HEK293 (cell line): ENCODE results near the gene LYL1.

Source experiments
- CTCF ChIA-PET: fragments of 350-600 bp; formaldehyde crosslinking; extraction: SDS; loops from one replicate; lab custom pipeline; 2021; ENCODE audit warnings: antibody characterized with exemption; lab: Yijun Ruan, JAX
- POLR2A ChIA-PET: fragments of 300-600 bp; formaldehyde crosslinking; extraction: SDS; loops from one replicate; lab custom pipeline; 2020; ENCODE audit warnings: antibody characterized with exemption, inconsistent platforms; lab: Yijun Ruan, JAX
- H3K27ac ChIP-seq: fragments of 200-500 bp; sonication (Bioruptor generic); 2 replicates; pipeline ENCODE4 v1.5.1; 2014; ENCODE audit warnings: low read depth, low read length, control low read depth, inconsistent platforms; ENCODE audit errors: extremely low read depth
- H3K36me3 ChIP-seq, 2 experiments: fragments of 200-500 bp in 1 of 2; sonication (Bioruptor generic) in 1 of 2; 1 replicate in 1 of 2; 2 replicates in 1 of 2; pipeline ENCODE4 v1.5.1; 2014 to 2017; ENCODE audit warnings: inconsistent platforms in 2 of 2, low read length in 2 of 2; ENCODE audit not compliant: control insufficient read depth in 2 of 2, insufficient read depth in 1 of 2
- H3K4me1 ChIP-seq: fragments of 200-500 bp; sonication (Bioruptor generic); 2 replicates; pipeline ENCODE4 v1.5.1; 2014; ENCODE audit warnings: mild to moderate bottlenecking, low read length, inconsistent platforms; ENCODE audit not compliant: control insufficient read depth, insufficient read depth
- H3K4me3 ChIP-seq: 2 replicates; pipeline ENCODE4 v1.5.1; 2011; ENCODE audit warnings: low read depth, mild to moderate bottlenecking, control low read depth, low read length, moderate library complexity
- H3K9me3 ChIP-seq: fragments of 200-500 bp; sonication (Bioruptor generic); 2 replicates; pipeline ENCODE4 v1.5.1; 2014; ENCODE audit warnings: low read depth, low read length, inconsistent platforms; ENCODE audit not compliant: control insufficient read depth, insufficient read depth
- KLF16 ChIP-seq: fragments of 450-650 bp; formaldehyde crosslinking; IDR thresholded peaks from 2 replicates; pipeline ENCODE4 v1.5.1; 2017; ENCODE audit warnings: missing biosample characterization, missing genetic modification characterization
- MZF1 ChIP-seq: fragments of 450-650 bp; formaldehyde crosslinking; IDR thresholded peaks from 2 replicates; pipeline ENCODE4 v1.5.1; 2017; ENCODE audit warnings: missing biosample characterization, missing genetic modification characterization, borderline replicate concordance
- PATZ1 ChIP-seq: fragments of 450-650 bp; formaldehyde crosslinking; IDR thresholded peaks from 2 replicates; pipeline ENCODE4 v1.5.1; 2016; ENCODE audit warnings: missing biosample characterization, missing genetic modification characterization
- SP2 ChIP-seq: fragments of 450-650 bp; formaldehyde crosslinking; IDR thresholded peaks from 2 replicates; pipeline ENCODE4 v1.5.1; 2016; ENCODE audit warnings: missing biosample characterization, missing genetic modification characterization
- ZBTB21 ChIP-seq: fragments of 450-650 bp; formaldehyde crosslinking; IDR thresholded peaks from 2 replicates; pipeline ENCODE4 v1.5.1; 2017; ENCODE audit warnings: missing biosample characterization, missing genetic modification characterization
- ZBTB48 ChIP-seq: fragments of 450-650 bp; formaldehyde crosslinking; IDR thresholded peaks from 2 replicates; pipeline ENCODE4 v1.5.1; 2016; ENCODE audit warnings: missing biosample characterization, missing genetic modification characterization
- ZFP69B ChIP-seq: fragments of 450-650 bp; formaldehyde crosslinking; IDR thresholded peaks from 2 replicates; pipeline ENCODE4 v1.5.1; 2016; ENCODE audit warnings: missing biosample characterization, missing genetic modification characterization
- ZNF146 ChIP-seq: fragments of 450-650 bp; formaldehyde crosslinking; IDR thresholded peaks from 2 replicates; pipeline ENCODE4 v1.5.1; 2016; ENCODE audit warnings: missing biosample characterization, missing genetic modification characterization
- ZNF148 ChIP-seq: fragments of 450-650 bp; formaldehyde crosslinking; IDR thresholded peaks from 2 replicates; pipeline ENCODE4 v1.5.0; 2017; ENCODE audit warnings: missing biosample characterization, missing genetic modification characterization, borderline replicate concordance
- ZNF169 ChIP-seq: fragments of 450-650 bp; formaldehyde crosslinking; IDR thresholded peaks from 2 replicates; pipeline ENCODE4 v1.5.1; 2016; ENCODE audit warnings: missing biosample characterization, missing genetic modification characterization
- ZNF202 ChIP-seq: fragments of 450-650 bp; formaldehyde crosslinking; IDR thresholded peaks from 2 replicates; pipeline ENCODE4 v1.5.1; 2016; ENCODE audit warnings: missing biosample characterization, missing genetic modification characterization, borderline replicate concordance
- ZNF324 ChIP-seq: fragments of 450-650 bp; formaldehyde crosslinking; IDR thresholded peaks from 2 replicates; pipeline ENCODE4 v1.5.1; 2016; ENCODE audit warnings: missing biosample characterization, missing genetic modification characterization
- ZNF37A ChIP-seq: fragments of 450-650 bp; IDR thresholded peaks from 2 replicates; pipeline ENCODE4 v1.5.1; 2018; ENCODE audit warnings: missing biosample characterization, missing genetic modification characterization
- ZNF518A ChIP-seq: fragments of 450-650 bp; formaldehyde crosslinking; conservative IDR thresholded peaks from 2 replicates; pipeline ENCODE4 v1.5.1; 2016; ENCODE audit warnings: low read depth, missing biosample characterization, missing genetic modification characterization
- ZNF529 ChIP-seq: fragments of 450-650 bp; formaldehyde crosslinking; IDR thresholded peaks from 2 replicates; pipeline ENCODE4 v1.5.1; 2017; ENCODE audit warnings: missing genetic modification characterization, missing biosample characterization; ENCODE audit not compliant: insufficient replicate concordance
- ZNF571 ChIP-seq: fragments of 450-650 bp; formaldehyde crosslinking; IDR thresholded peaks from 2 replicates; pipeline ENCODE4 v1.5.0; 2017; ENCODE audit warnings: missing biosample characterization, missing genetic modification characterization
- ZNF692 ChIP-seq: fragments of 450-650 bp; formaldehyde crosslinking; IDR thresholded peaks from 2 replicates; pipeline ENCODE4 v1.5.1; 2016; ENCODE audit warnings: missing biosample characterization, missing genetic modification characterization
- ZNF791 ChIP-seq: fragments of 450-650 bp; formaldehyde crosslinking; IDR thresholded peaks from 2 replicates; pipeline ENCODE4 v1.5.1; 2016; ENCODE audit warnings: missing biosample characterization, missing genetic modification characterization
- ZNF792 ChIP-seq: fragments of 450-650 bp; formaldehyde crosslinking; IDR thresholded peaks from 2 replicates; pipeline ENCODE4 v1.5.1; 2016; ENCODE audit warnings: missing biosample characterization, missing genetic modification characterization
- ZSCAN18 ChIP-seq: fragments of 450-650 bp; formaldehyde crosslinking; IDR thresholded peaks from 2 replicates; pipeline ENCODE4 v1.5.1; 2016; ENCODE audit warnings: missing biosample characterization, missing genetic modification characterization
- TF ChIP-seq, protein P1 (sequence below): fragments of 450-650 bp; formaldehyde crosslinking; IDR thresholded peaks from 2 replicates; pipeline ENCODE4 v1.5.1; 2016; ENCODE audit warnings: missing biosample characterization, missing genetic modification characterization

Gene LYL1

DNA sequence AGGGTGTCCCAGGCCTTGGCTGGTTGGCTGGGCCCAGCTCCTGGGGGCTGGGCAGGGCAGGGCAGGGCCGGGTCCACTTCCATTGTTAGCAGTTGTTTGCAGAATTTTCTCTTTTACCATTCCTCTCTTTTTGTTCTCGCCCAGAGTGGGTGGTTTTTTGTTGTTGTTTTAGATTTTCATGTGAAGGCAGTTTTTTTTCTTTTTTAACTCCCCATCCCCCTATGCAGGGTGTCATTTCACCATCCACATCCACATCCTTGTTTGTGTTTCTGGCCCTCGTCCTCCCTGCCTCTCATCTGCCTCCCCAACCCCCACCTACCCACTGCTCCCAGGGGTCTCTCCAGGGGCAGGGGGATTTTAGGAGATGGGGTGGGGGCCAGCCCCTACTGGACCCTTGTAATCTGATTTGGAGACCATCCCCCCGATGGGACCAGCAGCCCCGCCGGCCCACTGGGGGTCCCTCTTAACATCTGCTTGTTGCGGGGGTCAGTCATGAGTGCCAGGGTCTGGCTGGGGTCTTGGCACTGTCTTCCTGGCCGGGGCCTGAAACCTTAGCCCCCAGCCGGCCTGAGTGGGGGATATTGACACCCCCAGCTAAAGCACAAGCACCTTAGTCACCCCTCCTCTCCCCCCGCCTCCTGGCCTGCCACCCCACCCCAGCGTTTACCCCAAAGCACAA is 37.1 kb upstream of the LYL1 start:
- ChIA-PET POLR2A (no interaction called here), CTCF (no interaction called here)
- Histone ChIP-seq H3K27ac (no peak overlapping the region), H3K4me3 (no peak overlapping the region), H3K4me1 (no peaks in the 10 kb centered on the region), H3K9me3 (no peaks in the 10 kb centered on the region), H3K36me3 (peaks cover 4 to 51% of the 10 kb centered on the region in 2 experiments; a peak in 2 of 3 replicates)
- TF ChIP-seq ZNF324 (tag by site-specific recombination) (no peak), ZNF146 (tag by site-specific recombination) (no peak), ZNF148 (no peak), SP2 (tag by site-specific recombination) (no peak), ZNF518A (tag by site-specific recombination) (no peak), ZNF169 (tag by site-specific recombination) (no peak), KLF16 (no peak), ZBTB48 (tag by site-specific recombination) (no peak), ZNF202 (tag by site-specific recombination) (no peak), ZNF529 (tag by site-specific recombination) (no peak), ZNF792 (tag by site-specific recombination) (no peak), ZNF791 (tag by site-specific recombination) (no peak), ZNF37A (tag by site-specific recombination) (no peak), PATZ1 (tag by site-specific recombination) (no peak; the same call in 1 of the 2 replicates), ZNF692 (0 out of 2 replicates have a peak, but pooled peaks have one; percentile 42), ZFP69B (tag by site-specific recombination) (0 out of 2 replicates have a peak, but pooled peaks have one; percentile 37), ZSCAN18 (no peak), ZBTB21 (tag by site-specific recombination) (no peak), ZNF571 (tag by site-specific recombination) (no peak), MZF1 (tag by site-specific recombination) (0 out of 2 replicates have a peak, but pooled peaks have one; percentile 35)
- TF ChIP-seq, protein P1, sequence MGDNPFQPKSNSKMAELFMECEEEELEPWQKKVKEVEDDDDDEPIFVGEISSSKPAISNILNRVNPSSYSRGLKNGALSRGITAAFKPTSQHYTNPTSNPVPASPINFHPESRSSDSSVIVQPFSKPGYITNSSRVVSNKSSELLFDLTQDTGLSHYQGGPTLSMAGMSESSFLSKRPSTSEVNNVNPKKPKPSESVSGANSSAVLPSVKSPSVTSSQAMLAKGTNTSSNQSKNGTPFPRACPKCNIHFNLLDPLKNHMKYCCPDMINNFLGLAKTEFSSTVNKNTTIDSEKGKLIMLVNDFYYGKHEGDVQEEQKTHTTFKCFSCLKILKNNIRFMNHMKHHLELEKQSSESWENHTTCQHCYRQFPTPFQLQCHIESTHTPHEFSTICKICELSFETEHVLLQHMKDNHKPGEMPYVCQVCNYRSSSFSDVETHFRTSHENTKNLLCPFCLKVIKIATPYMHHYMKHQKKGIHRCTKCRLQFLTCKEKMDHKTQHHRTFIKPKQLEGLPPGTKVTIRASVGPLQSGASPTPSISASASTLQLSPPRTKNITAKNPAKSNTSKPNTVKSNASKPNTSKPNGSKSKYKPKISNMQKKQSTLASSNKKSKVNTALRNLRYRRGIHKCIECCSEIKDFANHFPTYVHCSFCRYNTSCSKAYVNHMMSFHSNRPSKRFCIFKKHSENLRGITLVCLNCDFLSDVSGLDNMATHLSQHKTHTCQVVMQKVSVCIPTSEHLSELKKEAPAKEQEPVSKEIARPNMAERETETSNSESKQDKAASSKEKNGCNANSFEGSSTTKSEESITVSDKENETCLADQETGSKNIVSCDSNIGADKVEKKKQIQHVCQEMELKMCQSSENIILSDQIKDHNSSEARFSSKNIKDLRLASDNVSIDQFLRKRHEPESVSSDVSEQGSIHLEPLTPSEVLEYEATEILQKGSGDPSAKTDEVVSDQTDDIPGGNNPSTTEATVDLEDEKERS (tag by site-specific recombination): no peak
